ENCODE measurements around the gene RAD51B.

DNA sequence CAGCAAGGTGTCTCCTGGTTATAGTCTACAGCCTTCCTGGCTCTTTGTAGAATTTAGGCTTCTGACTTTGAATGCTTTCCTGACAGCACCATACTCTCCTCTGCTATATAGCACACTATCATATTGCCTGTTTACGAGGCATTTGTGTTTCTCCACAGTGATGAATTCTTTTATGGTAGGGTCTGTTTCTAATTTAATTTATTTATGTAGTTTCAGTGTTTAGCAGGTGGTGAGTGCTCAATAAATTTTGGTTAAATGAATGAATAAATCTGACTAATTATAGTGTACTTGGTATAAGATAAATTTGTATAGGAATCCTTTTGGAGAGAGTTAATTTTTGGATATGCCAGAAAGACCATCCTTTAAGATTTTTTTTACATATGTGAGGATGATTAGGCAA lies 115.3 kb downstream of the RAD51B start:
- TF ChIP-seq, protein P1, sequence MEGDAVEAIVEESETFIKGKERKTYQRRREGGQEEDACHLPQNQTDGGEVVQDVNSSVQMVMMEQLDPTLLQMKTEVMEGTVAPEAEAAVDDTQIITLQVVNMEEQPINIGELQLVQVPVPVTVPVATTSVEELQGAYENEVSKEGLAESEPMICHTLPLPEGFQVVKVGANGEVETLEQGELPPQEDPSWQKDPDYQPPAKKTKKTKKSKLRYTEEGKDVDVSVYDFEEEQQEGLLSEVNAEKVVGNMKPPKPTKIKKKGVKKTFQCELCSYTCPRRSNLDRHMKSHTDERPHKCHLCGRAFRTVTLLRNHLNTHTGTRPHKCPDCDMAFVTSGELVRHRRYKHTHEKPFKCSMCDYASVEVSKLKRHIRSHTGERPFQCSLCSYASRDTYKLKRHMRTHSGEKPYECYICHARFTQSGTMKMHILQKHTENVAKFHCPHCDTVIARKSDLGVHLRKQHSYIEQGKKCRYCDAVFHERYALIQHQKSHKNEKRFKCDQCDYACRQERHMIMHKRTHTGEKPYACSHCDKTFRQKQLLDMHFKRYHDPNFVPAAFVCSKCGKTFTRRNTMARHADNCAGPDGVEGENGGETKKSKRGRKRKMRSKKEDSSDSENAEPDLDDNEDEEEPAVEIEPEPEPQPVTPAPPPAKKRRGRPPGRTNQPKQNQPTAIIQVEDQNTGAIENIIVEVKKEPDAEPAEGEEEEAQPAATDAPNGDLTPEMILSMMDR (IDR thresholded peaks at IDR 0.05), result no peak
- TF ChIP-seq ZNF219 (CRISPR knock-in tag; IDR thresholded peaks at IDR 0.05; ENCODE audit: borderline replicate concordance), result no peak
- TF ChIP-seq NR1H2 (CRISPR knock-in tag; IDR thresholded peaks at IDR 0.05), result no peak
- TF ChIP-seq, protein P2, sequence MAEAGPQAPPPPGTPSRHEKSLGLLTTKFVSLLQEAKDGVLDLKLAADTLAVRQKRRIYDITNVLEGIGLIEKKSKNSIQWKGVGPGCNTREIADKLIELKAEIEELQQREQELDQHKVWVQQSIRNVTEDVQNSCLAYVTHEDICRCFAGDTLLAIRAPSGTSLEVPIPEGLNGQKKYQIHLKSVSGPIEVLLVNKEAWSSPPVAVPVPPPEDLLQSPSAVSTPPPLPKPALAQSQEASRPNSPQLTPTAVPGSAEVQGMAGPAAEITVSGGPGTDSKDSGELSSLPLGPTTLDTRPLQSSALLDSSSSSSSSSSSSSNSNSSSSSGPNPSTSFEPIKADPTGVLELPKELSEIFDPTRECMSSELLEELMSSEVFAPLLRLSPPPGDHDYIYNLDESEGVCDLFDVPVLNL (CRISPR knock-in tag; IDR thresholded peaks at IDR 0.05; ENCODE audit: borderline replicate concordance, low read depth), result no peak
- TF ChIP-seq NFATC4 (CRISPR knock-in tag; IDR thresholded peaks at IDR 0.05), result no peak
